Nephron progenitor cell (in vitro differentiated cells): ENCODE measurements around the gene CPSF3.

ENCODE experiments used
- DNase-seq: peaks from one replicate; pipeline ENCODE4 v3.0.0; 2021
- H3K27ac Mint-ChIP-seq: 2 replicates; pipeline ENCODE4 v1.8.0; 2021; ENCODE audit warnings: mild to moderate bottlenecking, moderate library complexity, mixed read lengths
- H3K27me3 Mint-ChIP-seq: 2 replicates; pipeline ENCODE4 v1.8.0; 2021; ENCODE audit warnings: mild to moderate bottlenecking, low read depth, mixed read lengths; ENCODE audit not compliant: poor library complexity
- H3K36me3 Mint-ChIP-seq: 2 replicates; pipeline ENCODE4 v1.8.0; 2021; ENCODE audit warnings: low read depth, mixed read lengths
- H3K4me1 Mint-ChIP-seq: 2 replicates; pipeline ENCODE4 v1.8.0; 2021; ENCODE audit warnings: mixed read lengths
- H3K4me3 Mint-ChIP-seq: 2 replicates; pipeline ENCODE4 v1.8.0; 2021; ENCODE audit warnings: mild to moderate bottlenecking, moderate library complexity, mixed read lengths
- H3K9me3 Mint-ChIP-seq: 2 replicates; pipeline ENCODE4 v1.8.0; 2021; ENCODE audit warnings: mild to moderate bottlenecking, moderate library complexity, mixed read lengths
- CTCF ChIP-seq: fragments of 200-600 bp; sonication (generic); IDR thresholded peaks from 2 replicates; pipeline ENCODE4 v1.5.0; 2021; ENCODE audit warnings: antibody characterized with exemption

Gene CPSF3

GRCh38 chr2:9472511-9472910, 49.1 kb downstream of the CPSF3 start:
- Mint-ChIP-seq H3K27ac (no peak overlapping the region), H3K9me3 (no peaks in the 10 kb centered on the region), H3K4me3 (peak overlapping the region; percentile 72), H3K36me3 (peaks cover 56% of the 10 kb centered on the region), H3K27me3 (peaks cover 4% of the 10 kb centered on the region), H3K4me1 (peaks cover 14% of the 10 kb centered on the region)
- no peak for DNase-seq
- TF ChIP-seq CTCF: no peak

- H3K9me3 Mint-ChIP-seq: no peaks in the 10 kb centered on the region
- TF ChIP-seq CTCF: no peak
These were observed 50.0 kb downstream of the CPSF3 start for GRCh38 chr2:9473308-9473984.

DNA sequence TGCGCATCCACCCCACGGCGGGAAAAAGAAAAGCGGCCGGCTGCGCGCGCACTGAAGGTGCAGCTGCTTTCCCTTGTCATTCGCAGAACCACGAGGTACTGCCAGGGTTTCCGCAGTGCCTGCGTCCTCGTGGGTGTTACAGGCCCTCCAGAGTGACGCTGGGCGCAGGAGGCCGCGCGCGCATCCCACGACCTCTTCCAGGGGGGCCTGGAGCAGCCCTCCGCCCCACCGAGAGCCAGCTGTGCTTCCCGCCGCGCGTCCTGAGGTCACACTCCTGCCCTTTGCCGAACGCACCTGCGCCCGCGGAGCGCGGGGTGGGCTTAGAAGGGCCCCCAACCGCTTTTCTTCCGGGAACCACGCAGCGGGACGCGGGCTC, 50.5 kb downstream of the CPSF3 start:
- no peaks in the 10 kb centered on the region for H3K9me3 Mint-ChIP-seq
- H3K4me1 Mint-ChIP-seq: peaks cover 14% of the 10 kb centered on the region
- H3K36me3 Mint-ChIP-seq: peaks cover 54% of the 10 kb centered on the region
- TF ChIP-seq CTCF: no peak
- H3K27me3 Mint-ChIP-seq: peaks cover 4% of the 10 kb centered on the region
- peak overlapping the region; percentile 73 for H3K4me3 Mint-ChIP-seq
- no peak overlapping the region for H3K27ac Mint-ChIP-seq
- peak; percentile 23 for DNase-seq

More at GRCh38 chr2:9473308-9473984, 50.0 kb downstream of the CPSF3 start:
- H3K27ac Mint-ChIP-seq: peak overlapping the region; percentile 12
- H3K27me3 Mint-ChIP-seq: peaks cover 4% of the 10 kb centered on the region
- peak; percentile 25 for DNase-seq
- peaks cover 54% of the 10 kb centered on the region for H3K36me3 Mint-ChIP-seq
- peak overlapping the region; percentile 72 for H3K4me3 Mint-ChIP-seq
- peaks cover 14% of the 10 kb centered on the region for H3K4me1 Mint-ChIP-seq

DNA sequence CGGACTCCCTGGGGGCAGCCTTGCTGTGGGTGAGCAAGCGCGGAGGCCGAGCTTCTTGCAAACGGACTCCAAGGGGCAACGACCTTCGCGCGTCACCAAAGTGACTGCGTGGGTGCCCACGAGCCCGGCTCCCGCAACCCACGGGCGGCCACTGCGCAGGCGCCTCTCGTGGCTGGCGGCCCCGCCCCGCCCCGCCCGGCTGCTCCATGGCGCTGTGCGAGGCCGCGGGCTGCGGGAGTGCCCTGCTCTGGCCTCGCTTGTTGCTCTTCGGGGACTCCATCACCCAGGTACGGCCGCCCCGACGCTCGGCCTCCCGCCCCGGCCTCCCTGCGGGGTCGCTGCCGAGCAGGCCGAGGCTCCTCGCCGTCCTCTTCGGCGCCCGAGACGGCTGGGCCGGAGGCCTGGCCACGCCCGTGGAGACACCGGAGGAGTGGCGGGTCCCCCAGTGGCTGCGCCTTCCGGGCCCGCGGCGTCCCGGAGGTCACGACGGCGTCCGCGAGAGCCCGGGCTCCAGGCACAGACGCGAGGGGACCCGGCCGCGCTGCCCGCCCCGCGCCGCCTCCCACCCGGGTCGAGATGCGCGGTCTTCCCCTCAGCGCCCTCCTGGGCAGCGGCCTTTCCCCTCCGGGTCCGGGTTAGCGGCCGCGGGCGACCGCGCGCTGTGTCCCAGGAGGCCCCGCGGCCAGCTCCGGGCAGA, 51.1 kb downstream of the CPSF3 start, which contains the start of gene IAH1:
IAH1 (plus strand) TSS at position 191 of the 697 bp plus-strand sequence; CDS start at position 207, 16 bp downstream.
- DNase-seq: peak; percentile 52
- Mint-ChIP-seq H3K27me3 (peaks cover 4% of the 10 kb centered on the region), H3K36me3 (peaks cover 58% of the 10 kb centered on the region), H3K9me3 (no peaks in the 10 kb centered on the region), H3K4me1 (peaks cover 14% of the 10 kb centered on the region), H3K4me3 (peak within 1 kb of the TSS; percentile 80), H3K27ac (peak within 1 kb of the TSS; percentile 12)
- TF ChIP-seq CTCF: no peak

GRCh38 chr2:9477914-9478313, 54.5 kb downstream of the CPSF3 start:
- TF ChIP-seq CTCF: no peak
- Mint-ChIP-seq H3K9me3 (no peaks in the 10 kb centered on the region), H3K36me3 (peaks cover 41% of the 10 kb centered on the region), H3K27ac (no peak overlapping the region), H3K4me3 (no peak overlapping the region), H3K27me3 (peaks cover 4% of the 10 kb centered on the region), H3K4me1 (peaks cover 14% of the 10 kb centered on the region)
- no peak for DNase-seq
